ENCODE results near the gene EOLA2. TPM values are rescaled to one million over a fixed set of nuclear protein-coding genes. Genes with fewer than 3 reads are reported as not detected.
"Not testable (repeated sequence)": the region's sequence is repeated elsewhere in the genome, so short reads cannot be mapped to it uniquely, and the experiment has no call there.

The EOLA2 gene
- total RNA-seq, 1 donor from 2014 or later: 36.2 TPM

DNA sequence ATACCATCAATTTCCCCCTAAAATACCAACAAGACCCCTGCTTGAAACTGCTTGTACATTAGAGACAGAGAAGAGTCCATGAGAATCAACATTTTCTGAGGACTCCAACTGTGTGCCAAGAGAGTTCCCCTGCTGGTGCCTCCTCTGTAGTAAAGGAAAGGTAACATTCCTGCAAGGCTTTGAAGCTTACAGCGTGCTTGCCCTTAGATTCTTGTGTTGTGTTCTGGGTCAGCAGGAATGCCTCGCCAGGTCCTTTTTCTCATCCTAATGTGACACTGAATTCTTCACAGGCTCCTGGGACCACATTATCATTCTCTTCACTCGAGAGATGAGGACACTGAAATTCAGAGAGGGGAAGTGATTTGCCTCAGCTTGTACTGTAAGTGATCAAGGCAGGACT, 9.7 kb upstream of the EOLA2 start:
- no peaks in the 10 kb centered on the region for H3K9me3 Mint-ChIP-seq
- DNase-seq (ENCODE audit: low read depth, low spot score): no peak
- TF ChIP-seq, protein P1, sequence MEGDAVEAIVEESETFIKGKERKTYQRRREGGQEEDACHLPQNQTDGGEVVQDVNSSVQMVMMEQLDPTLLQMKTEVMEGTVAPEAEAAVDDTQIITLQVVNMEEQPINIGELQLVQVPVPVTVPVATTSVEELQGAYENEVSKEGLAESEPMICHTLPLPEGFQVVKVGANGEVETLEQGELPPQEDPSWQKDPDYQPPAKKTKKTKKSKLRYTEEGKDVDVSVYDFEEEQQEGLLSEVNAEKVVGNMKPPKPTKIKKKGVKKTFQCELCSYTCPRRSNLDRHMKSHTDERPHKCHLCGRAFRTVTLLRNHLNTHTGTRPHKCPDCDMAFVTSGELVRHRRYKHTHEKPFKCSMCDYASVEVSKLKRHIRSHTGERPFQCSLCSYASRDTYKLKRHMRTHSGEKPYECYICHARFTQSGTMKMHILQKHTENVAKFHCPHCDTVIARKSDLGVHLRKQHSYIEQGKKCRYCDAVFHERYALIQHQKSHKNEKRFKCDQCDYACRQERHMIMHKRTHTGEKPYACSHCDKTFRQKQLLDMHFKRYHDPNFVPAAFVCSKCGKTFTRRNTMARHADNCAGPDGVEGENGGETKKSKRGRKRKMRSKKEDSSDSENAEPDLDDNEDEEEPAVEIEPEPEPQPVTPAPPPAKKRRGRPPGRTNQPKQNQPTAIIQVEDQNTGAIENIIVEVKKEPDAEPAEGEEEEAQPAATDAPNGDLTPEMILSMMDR (conservative IDR thresholded peaks at IDR 0.05): no peak
- no peaks in the 10 kb centered on the region for H3K4me1 Mint-ChIP-seq
- no peaks in the 10 kb centered on the region for H3K27me3 Mint-ChIP-seq (ENCODE audit: low read depth)
- H3K4me3 Mint-ChIP-seq: no peak overlapping the region
- H3K36me3 Mint-ChIP-seq (ENCODE audit: low read depth): peaks cover 2% of the 10 kb centered on the region
- H3K27ac Mint-ChIP-seq (ENCODE audit: unreplicated experiment): no peak overlapping the region

DNA sequence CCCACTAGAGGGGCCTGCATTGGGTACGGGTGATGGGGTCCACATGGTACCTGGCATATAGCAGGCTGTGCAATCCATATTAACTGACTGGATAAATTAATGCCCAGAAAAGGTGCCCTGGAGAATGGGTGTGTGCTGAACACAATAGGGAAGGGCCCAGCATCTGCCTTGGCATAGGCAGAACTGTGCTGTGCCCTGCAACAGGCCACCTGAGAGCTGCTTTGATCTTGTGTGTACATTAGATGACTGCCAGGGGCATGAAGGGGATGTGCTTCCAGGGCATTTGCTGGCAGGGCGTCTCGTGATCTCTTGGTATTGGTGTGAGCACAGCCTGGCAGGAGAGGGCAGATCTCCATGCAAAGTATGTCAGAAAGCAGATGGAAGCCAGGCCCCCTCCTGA, 8.6 kb upstream of the EOLA2 start:
- H3K36me3 Mint-ChIP-seq (ENCODE audit: low read depth); H3K4me1 Mint-ChIP-seq; H3K4me3 Mint-ChIP-seq; H3K27me3 Mint-ChIP-seq (ENCODE audit: low read depth); H3K9me3 Mint-ChIP-seq; DNase-seq (ENCODE audit: low read depth, low spot score); H3K27ac Mint-ChIP-seq (ENCODE audit: unreplicated experiment): not testable (repeated sequence)

DNA sequence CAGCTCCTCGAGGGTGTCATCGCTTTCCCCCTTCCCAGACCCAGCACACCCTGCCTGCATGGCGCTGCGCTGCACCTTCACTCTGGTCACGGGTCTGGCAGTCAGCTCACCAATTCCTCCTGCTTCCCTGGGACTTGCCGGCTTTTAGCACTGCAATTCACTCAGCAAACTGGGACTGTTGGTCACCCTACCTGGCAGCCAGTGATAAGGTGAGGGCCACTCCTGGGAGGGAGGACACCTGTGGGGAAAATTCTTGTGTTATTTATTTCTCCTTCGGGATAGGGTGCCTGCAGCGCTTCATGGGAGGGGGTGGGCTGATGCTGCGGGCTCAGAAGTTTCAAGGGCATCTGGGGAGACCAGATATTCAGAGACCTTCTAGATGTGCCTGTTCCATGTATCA, 7.5 kb upstream of the EOLA2 start:
- not testable (repeated sequence) for H3K36me3 Mint-ChIP-seq (ENCODE audit: low read depth); DNase-seq (ENCODE audit: low read depth, low spot score); H3K4me1 Mint-ChIP-seq; H3K4me3 Mint-ChIP-seq; H3K27me3 Mint-ChIP-seq (ENCODE audit: low read depth); H3K27ac Mint-ChIP-seq (ENCODE audit: unreplicated experiment); H3K9me3 Mint-ChIP-seq

DNA sequence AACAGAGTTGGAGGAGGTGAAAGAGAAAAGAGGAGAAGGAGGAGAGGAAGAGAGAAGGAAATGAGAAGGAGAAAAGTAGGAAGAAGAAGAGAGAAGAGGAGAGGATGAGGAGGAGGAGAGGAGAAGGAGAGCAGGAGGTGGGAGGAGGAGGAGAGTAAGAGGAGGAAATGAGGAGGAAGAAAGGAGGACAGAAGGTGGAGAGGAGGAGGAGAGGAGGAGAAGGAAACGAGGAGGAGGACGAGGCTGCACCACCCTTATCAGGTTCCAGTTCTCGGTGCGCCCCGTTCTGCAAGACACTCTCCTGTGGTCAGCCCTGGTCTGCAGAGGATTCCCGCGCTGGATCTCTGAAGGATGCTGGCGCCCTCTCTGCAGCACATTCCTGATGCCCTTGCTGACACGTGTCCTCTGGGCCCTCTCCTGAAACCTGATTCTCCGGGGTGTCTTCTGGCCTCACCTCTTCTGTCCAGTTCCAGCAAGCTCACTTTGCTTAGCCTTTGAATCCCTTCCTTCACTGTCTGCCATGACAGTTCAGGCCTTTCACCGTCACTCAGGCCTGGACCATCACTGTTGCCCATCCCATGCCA, 6.9 kb upstream of the EOLA2 start:
- not testable (repeated sequence) for H3K27ac Mint-ChIP-seq (ENCODE audit: unreplicated experiment); H3K9me3 Mint-ChIP-seq; H3K36me3 Mint-ChIP-seq (ENCODE audit: low read depth); DNase-seq (ENCODE audit: low read depth, low spot score); H3K4me1 Mint-ChIP-seq; H3K4me3 Mint-ChIP-seq; H3K27me3 Mint-ChIP-seq (ENCODE audit: low read depth)

DNA sequence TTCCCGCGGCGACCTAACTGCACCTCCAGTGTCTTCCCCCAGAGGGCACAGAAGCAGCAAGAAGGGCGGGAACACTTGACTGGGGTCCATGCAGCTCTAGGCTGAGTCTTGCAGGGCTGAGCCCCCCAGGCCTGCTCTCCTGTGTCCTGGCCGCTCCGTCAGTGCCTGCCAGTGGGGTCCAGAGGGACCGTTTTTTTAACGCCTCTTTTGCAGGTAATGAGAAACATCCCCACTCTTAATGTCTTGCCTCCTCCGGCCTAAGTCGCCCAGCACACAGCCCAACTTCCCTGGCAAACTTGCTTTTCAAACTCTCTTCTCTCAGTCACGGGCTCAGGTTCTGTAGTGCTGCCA, 2.4 kb upstream of the EOLA2 start:
- H3K27ac Mint-ChIP-seq (ENCODE audit: unreplicated experiment): peak overlapping the region; percentile 89
- H3K36me3 Mint-ChIP-seq (ENCODE audit: low read depth); DNase-seq (ENCODE audit: low read depth, low spot score); H3K9me3 Mint-ChIP-seq; H3K27me3 Mint-ChIP-seq (ENCODE audit: low read depth); H3K4me1 Mint-ChIP-seq: not testable (repeated sequence)
- H3K4me3 Mint-ChIP-seq: peak overlapping the region; percentile 94
- TF ChIP-seq, protein P1 (conservative IDR thresholded peaks at IDR 0.05): peak; percentile 55

DNA sequence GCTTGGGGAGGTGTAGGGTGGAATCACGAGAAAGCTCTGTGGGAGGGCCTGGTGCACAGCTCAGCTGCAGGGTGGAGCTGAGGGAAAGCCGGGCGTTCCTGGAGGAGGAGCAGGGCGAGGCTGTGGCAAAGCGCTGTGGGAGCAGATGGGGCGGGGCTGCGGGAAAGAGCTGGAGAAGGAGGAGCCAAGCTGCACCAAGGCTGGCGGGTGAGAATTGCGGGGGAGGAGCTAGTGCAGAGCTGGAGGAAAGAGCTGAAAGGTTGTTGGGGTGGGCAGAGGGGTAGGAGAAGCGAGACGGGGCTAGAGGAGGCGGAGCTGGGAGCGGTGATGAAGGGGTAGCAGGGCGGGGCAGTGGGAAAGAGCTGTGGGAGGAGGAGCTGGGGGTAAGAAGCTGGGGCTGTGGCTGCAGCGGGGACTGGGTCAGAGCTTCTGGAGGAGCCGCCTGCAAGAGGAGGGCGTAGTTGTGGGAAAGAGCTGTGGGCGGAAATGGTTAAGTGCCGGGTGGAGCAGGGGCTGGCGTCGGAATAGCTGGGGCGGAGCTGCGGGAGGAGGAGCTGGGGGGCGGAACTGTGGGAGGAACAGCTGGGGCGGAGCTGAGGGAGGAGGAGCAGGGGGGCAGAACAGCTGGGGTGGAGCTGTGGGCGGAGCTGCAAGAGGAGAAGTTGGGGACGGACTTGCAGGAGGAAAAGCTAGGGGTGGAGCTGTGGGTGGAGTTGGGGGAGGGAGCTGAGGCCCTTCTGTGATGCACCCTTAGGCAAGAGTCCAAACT, 1.8 kb upstream of the EOLA2 start:
- peak overlapping the region; percentile 94 for H3K27ac Mint-ChIP-seq (ENCODE audit: unreplicated experiment)
- no peaks in the 10 kb centered on the region for H3K27me3 Mint-ChIP-seq (ENCODE audit: low read depth)
- TF ChIP-seq, protein P1 (conservative IDR thresholded peaks at IDR 0.05): no peak
- no peaks in the 10 kb centered on the region for H3K4me1 Mint-ChIP-seq
- H3K4me3 Mint-ChIP-seq: peak overlapping the region; percentile 94
- H3K9me3 Mint-ChIP-seq: no peaks in the 10 kb centered on the region
- DNase-seq (ENCODE audit: low read depth, low spot score): peak; percentile 73
- peaks cover 3% of the 10 kb centered on the region for H3K36me3 Mint-ChIP-seq (ENCODE audit: low read depth)

DNA sequence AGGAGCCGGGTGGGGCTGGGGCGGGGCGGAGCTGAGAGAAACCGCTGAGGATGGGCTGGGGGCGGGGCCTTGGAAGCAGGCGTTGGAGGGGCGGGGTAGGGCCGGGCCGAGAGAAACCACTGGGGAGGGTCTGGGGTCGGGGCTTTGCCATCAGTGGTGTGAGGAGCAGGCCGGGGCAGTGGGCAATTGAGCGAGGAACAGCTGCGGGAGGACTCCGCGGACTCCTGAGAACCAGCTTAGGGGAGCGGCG, 1.3 kb upstream of the EOLA2 start:
- no peaks in the 10 kb centered on the region for H3K4me1 Mint-ChIP-seq
- no peak for DNase-seq (ENCODE audit: low read depth, low spot score)

More for the DNA sequence above, 1.3 kb upstream of the EOLA2 start:
- Mint-ChIP-seq H3K9me3 (no peaks in the 10 kb centered on the region), H3K27me3 (ENCODE audit: low read depth) (no peaks in the 10 kb centered on the region), H3K4me3 (peak overlapping the region; percentile 94), H3K27ac (ENCODE audit: unreplicated experiment) (peak overlapping the region; percentile 94), H3K36me3 (ENCODE audit: low read depth) (peaks cover 3% of the 10 kb centered on the region)
- TF ChIP-seq, protein P1 (conservative IDR thresholded peaks at IDR 0.05): no peak

Data from neural crest cell (in vitro differentiated cells).